NAMALWA (cell line): ENCODE data around the gene CDH3.
"Not testable (repeated sequence)": the region's sequence is repeated elsewhere in the genome, so short reads cannot be mapped to it uniquely, and the experiment has no call there.

ENCODE experiments used
- DNase-seq: peaks from one replicate; pipeline ENCODE4 v3.0.0-alpha.2; 2015; ENCODE audit warnings: low spot score

The CDH3 gene

GRCh38 chr16:68704232-68704867 lies 59.2 kb downstream of the CDH3 start:
- peak; percentile 65 for DNase-seq

- no peak for DNase-seq
Measured at GRCh38 chr16:68707340-68708152, 62.4 kb downstream of the CDH3 start.

- DNase-seq: no peak
Measured at GRCh38 chr16:68710211-68710610, 65.1 kb downstream of the CDH3 start.

- DNase-seq: no peak
Measured at GRCh38 chr16:68711421-68712139, 66.5 kb downstream of the CDH3 start.

GRCh38 chr16:68713361-68713760 lies 68.3 kb downstream of the CDH3 start:
- DNase-seq: no peak

- no peak for DNase-seq
Measured at GRCh38 chr16:68715471-68715870, 70.4 kb downstream of the CDH3 start.

- not testable (repeated sequence) for DNase-seq
Measured at GRCh38 chr16:68716516-68716915, 71.4 kb downstream of the CDH3 start.

- DNase-seq: no peak
Measured at GRCh38 chr16:68717684-68718083, 72.6 kb downstream of the CDH3 start.

GRCh38 chr16:68718590-68718989 lies 73.5 kb downstream of the CDH3 start:
- DNase-seq: no peak

- peak; percentile 19 for DNase-seq
Measured at GRCh38 chr16:68719993-68720489, 74.9 kb downstream of the CDH3 start.

- no peak for DNase-seq
Measured at GRCh38 chr16:68722119-68723024, 77.3 kb downstream of the CDH3 start.

GRCh38 chr16:68724797-68725196 lies 79.7 kb downstream of the CDH3 start:
- no peak for DNase-seq

- DNase-seq: no peak
Measured at GRCh38 chr16:68728523-68728922, 83.4 kb downstream of the CDH3 start.

- no peak for DNase-seq
Measured at GRCh38 chr16:68731637-68732036, 86.5 kb downstream of the CDH3 start.

GRCh38 chr16:68732042-68732680 lies 87.1 kb downstream of the CDH3 start:
- DNase-seq: no peak

- DNase-seq: no peak
Measured at GRCh38 chr16:68732741-68733399, 87.8 kb downstream of the CDH3 start.

- DNase-seq: no peak
Measured at GRCh38 chr16:68733570-68733969, 88.5 kb downstream of the CDH3 start.

- no peak for DNase-seq
Measured at GRCh38 chr16:68734782-68735181, 89.7 kb downstream of the CDH3 start.

- no peak for DNase-seq
Measured at GRCh38 chr16:68736561-68736960, 91.5 kb downstream of the CDH3 start.

- DNase-seq: no peak
Measured at GRCh38 chr16:68737046-68737729, 92.1 kb downstream of the CDH3 start, which contains the start of gene CDH1. CDH1 (plus strand) TSS chr16:68737292; CDS start chr16:68737416, 124 bp downstream.
